HTR-8/SVneo (cell line): ENCODE measurements around the gene TLN1.

ENCODE experiments used
- DNase-seq: peaks from one replicate; pipeline ENCODE4 v3.0.0; 2011; ENCODE audit warnings: low spot score, mixed read lengths; ENCODE audit not compliant: insufficient read length
- FAIRE-seq: peaks from 2 replicates; lab custom pipeline; 2011; peaks lifted over from hg19 to GRCh38; lab: Jason Lieb, UNC

Gene TLN1

GRCh38 chr9:35688558-35689541 lies 43.1 kb downstream of the TLN1 start:
- FAIRE-seq (no peak), DNase-seq (peak; percentile 54)

GRCh38 chr9:35687972-35688557 lies 43.9 kb downstream of the TLN1 start:
- no peak for DNase-seq
- no peak for FAIRE-seq

- no peak for DNase-seq
- FAIRE-seq = no peak
Measured at GRCh38 chr9:35687306-35687705, 44.7 kb downstream of the TLN1 start.

- DNase-seq (no peak), FAIRE-seq (no peak)
Measured at GRCh38 chr9:35686222-35687203, 45.5 kb downstream of the TLN1 start.

GRCh38 chr9:35685506-35685905 lies 46.5 kb downstream of the TLN1 start:
- no peak for DNase-seq
- FAIRE-seq = no peak

- FAIRE-seq = no peak
- no peak for DNase-seq
Measured at GRCh38 chr9:35684921-35685320, 47.1 kb downstream of the TLN1 start.

GRCh38 chr9:35683323-35683722 lies 48.7 kb downstream of the TLN1 start:
- FAIRE-seq (no peak), DNase-seq (no peak)

GRCh38 chr9:35682520-35683315 lies 49.3 kb downstream of the TLN1 start:
- no peak for FAIRE-seq
- DNase-seq = no peak

- no peak for FAIRE-seq
- no peak for DNase-seq
Measured at GRCh38 chr9:35682051-35682450, 49.9 kb downstream of the TLN1 start.

GRCh38 chr9:35681341-35682002 lies 50.5 kb downstream of the TLN1 start:
- no peak for FAIRE-seq

GRCh38 chr9:35680331-35681105 lies 51.5 kb downstream of the TLN1 start:
- DNase-seq (no peak), FAIRE-seq (no peak)

More at GRCh38 chr9:35681341-35682002, 50.5 kb downstream of the TLN1 start:
- DNase-seq = no peak

- FAIRE-seq (no peak), DNase-seq (no peak)
Measured at GRCh38 chr9:35679766-35680330, 52.1 kb downstream of the TLN1 start.

GRCh38 chr9:35679091-35679490 lies 52.9 kb downstream of the TLN1 start:
- no peak for FAIRE-seq

GRCh38 chr9:35675732-35676392 lies 56.1 kb downstream of the TLN1 start:
- no peak for DNase-seq
- FAIRE-seq = no peak

More at GRCh38 chr9:35679091-35679490, 52.9 kb downstream of the TLN1 start:
- DNase-seq = no peak

- DNase-seq = no peak
Measured at GRCh38 chr9:35675204-35675603, 56.8 kb downstream of the TLN1 start.

GRCh38 chr9:35674025-35674361 lies 58.0 kb downstream of the TLN1 start:
- FAIRE-seq = no peak
- no peak for DNase-seq

More at GRCh38 chr9:35675204-35675603, 56.8 kb downstream of the TLN1 start:
- FAIRE-seq = no peak
